Fibroblast of lung (primary cell): Measurements from ENCODE around the gene SHANK3. TPM values are rescaled to one million over a fixed set of nuclear protein-coding genes. Genes with fewer than 3 reads are reported as not detected.

Source experiments
- DNase-seq, 2 donors: peaks; one replicate each; pipeline versions ENCODE4 v3.0.0 to v3.0.0-alpha.2; 2010; ENCODE audit warnings: low read depth in 2 of 2
- H2AFZ ChIP-seq: 2 replicates; pipeline ENCODE4 v1.5.1; 2012; ENCODE audit warnings: low read length, control low read depth, inconsistent platforms
- H3K27ac ChIP-seq: 2 replicates; pipeline ENCODE4 v1.5.1; 2011; ENCODE audit warnings: low read length, control low read depth; ENCODE audit not compliant: insufficient read depth
- H3K27me3 ChIP-seq: 2 replicates; pipeline ENCODE4 v1.5.1; 2011; ENCODE audit warnings: mild to moderate bottlenecking, low read length; ENCODE audit not compliant: control insufficient read depth, insufficient read depth
- H3K36me3 ChIP-seq: 2 replicates; pipeline ENCODE4 v1.5.1; 2011; ENCODE audit warnings: low read length; ENCODE audit not compliant: control insufficient read depth, insufficient read depth
- H3K4me1 ChIP-seq: 2 replicates; pipeline ENCODE4 v1.5.1; 2011; ENCODE audit warnings: low read length; ENCODE audit not compliant: control insufficient read depth, insufficient read depth; ENCODE audit errors: extremely low read depth
- H3K4me2 ChIP-seq: 2 replicates; pipeline ENCODE4 v1.5.1; 2011; ENCODE audit warnings: low read length, control low read depth; ENCODE audit not compliant: insufficient read depth; ENCODE audit errors: extremely low read depth
- H3K4me3 ChIP-seq, 4 experiments: fragments of 200-600 bp in 1 of 4; sonication (generic) in 1 of 4; replicated peaks in 1 of 4; 2 replicates each; pipeline ENCODE4 v1.5.1; 2011 to 2016; ENCODE audit warnings: low read length in 4 of 4, low read depth in 3 of 4, mild to moderate bottlenecking in 3 of 4, control low read depth in 2 of 4, inconsistent platforms in 1 of 4, mixed read lengths in 1 of 4; ENCODE audit not compliant: insufficient read depth in 1 of 4; ENCODE audit errors: control extremely low read depth in 1 of 4
- H3K79me2 ChIP-seq: 2 replicates; pipeline ENCODE4 v1.5.1; 2012; ENCODE audit warnings: mild to moderate bottlenecking, low read length, inconsistent platforms; ENCODE audit not compliant: control insufficient read depth, insufficient read depth
- H3K9ac ChIP-seq: 2 replicates; pipeline ENCODE4 v1.5.1; 2011; ENCODE audit warnings: mild to moderate bottlenecking, low read length, control low read depth; ENCODE audit not compliant: insufficient read depth
- H3K9me3 ChIP-seq: 2 replicates; pipeline ENCODE4 v1.5.1; 2012; ENCODE audit warnings: low read depth, low read length; ENCODE audit not compliant: control insufficient read depth, insufficient read depth
- H4K20me1 ChIP-seq: 2 replicates; pipeline ENCODE4 v1.5.1; 2011; ENCODE audit warnings: low read length; ENCODE audit not compliant: control insufficient read depth, insufficient read depth; ENCODE audit errors: extremely low read depth
- EZH2 ChIP-seq: IDR thresholded peaks from 2 replicates; pipeline ENCODE4 v1.5.1; 2012; ENCODE audit warnings: low read length, control low read depth, mild to moderate bottlenecking; ENCODE audit errors: missing control alignments
- polyA plus RNA-seq, 2 donors: library from polyadenylated mRNA; depleted of rRNA in 1 of 2; stranded (reverse) in 1 of 2; unstranded in 1 of 2; fragments of >200 nt; gene quantifications; 2 replicates each; pipeline ENCODE4 v1.2.1, GENCODE V29; 2011 to 2012; ENCODE audit warnings: missing spikeins in 1 of 2
- total RNA-seq: library from RNA; depleted of rRNA; stranded (reverse); fragments of >200 nt; gene quantifications from 2 replicates; pipeline ENCODE4 v1.2.1, GENCODE V29; 2014
- TF ChIP-seq, protein P1 (sequence below), 2 donors: IDR thresholded peaks in 1 of 2; conservative IDR thresholded peaks in 1 of 2; 1 replicate in 1 of 2; 2 replicates in 1 of 2; pipeline ENCODE4 v1.5.1; 2011 to 2012; ENCODE audit warnings: low read length in 2 of 2, control low read depth in 1 of 2, inconsistent platforms in 1 of 2, low read depth in 1 of 2, mild to moderate bottlenecking in 1 of 2

SHANK3 gene
- total and polyA plus RNA-seq, 2 donors (not counting 1 experiment from before 2014, with no cell fraction given), result 0.17 to 0.33 TPM

DNA sequence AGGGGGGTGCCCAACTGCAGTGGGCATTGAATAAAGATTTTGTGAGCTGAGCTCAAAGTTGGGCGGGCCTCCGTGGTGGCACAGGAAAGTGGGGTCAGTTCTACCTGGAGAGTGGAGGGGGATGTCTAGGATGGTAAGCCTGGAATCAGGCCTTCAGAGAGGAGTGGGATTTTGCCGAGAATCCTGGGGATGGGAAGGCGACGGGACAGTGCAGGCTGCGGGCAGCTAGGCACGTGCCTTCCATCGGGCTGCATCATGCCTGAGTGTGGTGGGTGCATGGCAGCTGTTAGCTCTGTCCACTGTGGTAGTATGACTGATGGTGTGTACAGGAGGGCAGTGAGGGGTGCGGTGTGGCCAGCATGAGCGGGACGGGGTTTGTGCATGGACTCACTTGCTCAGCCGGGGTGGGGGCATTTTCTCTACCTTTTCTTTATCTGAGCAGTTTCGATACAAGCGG, 3.6 kb downstream of the SHANK3 start:
- H3K27me3 ChIP-seq, result peaks cover 26% of the 10 kb centered on the region
- no peaks in the 10 kb centered on the region for H3K79me2 ChIP-seq
- no peaks in the 10 kb centered on the region for H3K4me1 ChIP-seq
- no peaks in the 10 kb centered on the region for H3K36me3 ChIP-seq
- no peak overlapping the region for H3K9ac ChIP-seq
- DNase-seq, result no peak
- H4K20me1 ChIP-seq, result no peaks in the 10 kb centered on the region
- H3K27ac ChIP-seq, result no peak overlapping the region
- H3K9me3 ChIP-seq, result no peaks in the 10 kb centered on the region
- no peak overlapping the region for H2AFZ ChIP-seq
- H3K4me3 ChIP-seq, result no peak overlapping the region
- no peak for TF ChIP-seq EZH2
- TF ChIP-seq, protein P1, sequence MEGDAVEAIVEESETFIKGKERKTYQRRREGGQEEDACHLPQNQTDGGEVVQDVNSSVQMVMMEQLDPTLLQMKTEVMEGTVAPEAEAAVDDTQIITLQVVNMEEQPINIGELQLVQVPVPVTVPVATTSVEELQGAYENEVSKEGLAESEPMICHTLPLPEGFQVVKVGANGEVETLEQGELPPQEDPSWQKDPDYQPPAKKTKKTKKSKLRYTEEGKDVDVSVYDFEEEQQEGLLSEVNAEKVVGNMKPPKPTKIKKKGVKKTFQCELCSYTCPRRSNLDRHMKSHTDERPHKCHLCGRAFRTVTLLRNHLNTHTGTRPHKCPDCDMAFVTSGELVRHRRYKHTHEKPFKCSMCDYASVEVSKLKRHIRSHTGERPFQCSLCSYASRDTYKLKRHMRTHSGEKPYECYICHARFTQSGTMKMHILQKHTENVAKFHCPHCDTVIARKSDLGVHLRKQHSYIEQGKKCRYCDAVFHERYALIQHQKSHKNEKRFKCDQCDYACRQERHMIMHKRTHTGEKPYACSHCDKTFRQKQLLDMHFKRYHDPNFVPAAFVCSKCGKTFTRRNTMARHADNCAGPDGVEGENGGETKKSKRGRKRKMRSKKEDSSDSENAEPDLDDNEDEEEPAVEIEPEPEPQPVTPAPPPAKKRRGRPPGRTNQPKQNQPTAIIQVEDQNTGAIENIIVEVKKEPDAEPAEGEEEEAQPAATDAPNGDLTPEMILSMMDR (conservative IDR thresholded peaks at IDR 0.05 in 1 of 2, IDR thresholded peaks at IDR 0.05 in 1 of 2; ENCODE audit: low read depth in 1 of 2, low read length in 2 of 2), result no peak
- no peak overlapping the region for H3K4me2 ChIP-seq

DNA sequence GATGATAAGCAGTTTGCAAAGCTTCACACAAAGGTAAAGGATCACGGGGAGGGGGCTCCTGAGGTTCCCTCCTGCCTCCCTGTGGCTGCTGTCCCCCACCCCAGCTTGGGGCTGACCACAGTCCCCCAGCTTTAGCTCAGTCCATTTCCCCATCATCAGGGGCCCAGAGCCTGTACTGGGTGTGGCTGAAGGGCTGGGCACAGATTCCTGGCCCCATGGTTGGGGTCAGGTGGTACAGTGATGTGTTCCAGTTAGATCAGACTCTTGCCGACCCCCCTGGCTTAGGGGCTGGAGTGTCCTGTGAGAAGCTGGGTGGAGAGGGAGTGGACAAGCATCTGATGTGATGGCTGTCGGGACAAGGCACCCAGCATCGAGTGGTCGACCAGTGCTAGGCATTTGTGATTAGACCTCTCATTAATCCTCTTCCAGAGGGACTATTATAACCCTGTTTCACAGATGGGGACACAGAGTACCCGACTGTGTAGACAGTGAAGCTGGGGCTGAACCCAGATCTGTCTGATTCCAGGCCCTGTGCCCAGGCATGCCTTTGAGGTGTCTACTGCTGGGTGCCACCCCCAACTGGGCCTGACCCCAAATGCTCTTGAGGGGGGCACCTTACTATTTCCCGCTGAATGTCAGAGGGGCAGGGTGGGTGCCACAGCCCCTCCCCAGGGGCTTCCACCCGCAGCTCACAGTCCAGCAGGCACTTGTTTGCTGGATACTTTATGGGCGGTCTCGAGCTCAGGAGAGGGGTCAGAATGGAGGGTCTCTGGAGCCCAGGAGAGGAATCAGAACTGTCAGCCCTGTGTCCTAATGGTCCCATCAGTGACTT, 4.3 kb downstream of the SHANK3 start:
- no peaks in the 10 kb centered on the region for H3K79me2 ChIP-seq

DNA sequence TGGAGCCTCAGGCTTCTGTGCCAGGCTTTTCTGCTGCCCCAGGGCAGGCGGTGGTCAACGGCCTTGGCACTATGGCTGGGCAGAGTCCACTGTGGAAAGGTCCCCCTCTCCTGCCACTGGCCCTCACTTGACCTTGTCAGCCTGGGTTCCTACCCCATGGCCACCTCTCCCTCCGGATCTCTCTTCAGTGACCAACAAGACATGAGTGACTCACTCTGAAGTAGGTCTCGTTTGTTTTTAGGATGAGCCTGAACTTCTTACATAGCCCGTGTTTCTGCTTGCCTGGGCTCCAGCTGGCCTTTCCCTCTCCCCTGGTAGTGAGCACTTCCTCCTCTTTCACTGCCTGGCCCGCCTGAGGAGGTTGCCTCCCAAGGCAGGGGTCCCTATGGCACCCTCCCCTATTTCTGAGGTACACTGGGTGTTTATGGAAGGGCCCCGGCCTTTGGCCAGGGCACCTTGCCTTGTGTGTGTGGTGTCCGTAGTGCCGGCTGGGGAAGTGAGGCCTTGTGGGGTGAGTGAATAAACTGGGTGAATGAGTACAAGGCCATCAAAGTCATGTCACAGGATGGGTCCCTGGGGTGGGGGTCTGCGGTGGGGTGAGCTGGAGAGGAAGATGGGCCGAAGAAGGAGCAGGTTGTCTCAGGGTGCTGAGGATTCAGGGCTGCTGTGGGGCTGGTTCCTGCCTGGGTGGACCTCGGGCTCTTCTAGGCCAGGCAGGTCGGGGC, 5.0 kb downstream of the SHANK3 start:
- H3K9ac ChIP-seq, result no peak overlapping the region
- no peaks in the 10 kb centered on the region for H3K79me2 ChIP-seq
- H3K9me3 ChIP-seq, result no peaks in the 10 kb centered on the region
- DNase-seq, result no peak
- H3K4me3 ChIP-seq, result no peak overlapping the region
- H3K27me3 ChIP-seq, result peaks cover 24% of the 10 kb centered on the region
- TF ChIP-seq EZH2, result no peak
- TF ChIP-seq, protein P1 (conservative IDR thresholded peaks at IDR 0.05 in 1 of 2, IDR thresholded peaks at IDR 0.05 in 1 of 2; ENCODE audit: low read depth in 1 of 2, low read length in 2 of 2), result no peak
- no peak overlapping the region for H3K4me2 ChIP-seq
- no peak overlapping the region for H3K27ac ChIP-seq
- H4K20me1 ChIP-seq, result no peaks in the 10 kb centered on the region
- no peaks in the 10 kb centered on the region for H3K4me1 ChIP-seq
- H2AFZ ChIP-seq, result no peak overlapping the region
- H3K36me3 ChIP-seq, result no peaks in the 10 kb centered on the region

More for the DNA sequence above, 4.3 kb downstream of the SHANK3 start:
- H3K4me3 ChIP-seq, result no peak overlapping the region
- no peak overlapping the region for H3K9ac ChIP-seq
- TF ChIP-seq EZH2, result no peak
- TF ChIP-seq, protein P1 (conservative IDR thresholded peaks at IDR 0.05 in 1 of 2, IDR thresholded peaks at IDR 0.05 in 1 of 2; ENCODE audit: low read depth in 1 of 2, low read length in 2 of 2), result no peak
- no peak for DNase-seq
- no peaks in the 10 kb centered on the region for H3K9me3 ChIP-seq
- no peak overlapping the region for H2AFZ ChIP-seq
- H3K27ac ChIP-seq, result no peak overlapping the region
- H3K4me2 ChIP-seq, result no peak overlapping the region
- no peaks in the 10 kb centered on the region for H3K4me1 ChIP-seq
- no peaks in the 10 kb centered on the region for H4K20me1 ChIP-seq
- no peaks in the 10 kb centered on the region for H3K36me3 ChIP-seq
- H3K27me3 ChIP-seq, result peaks cover 26% of the 10 kb centered on the region
